Gastrocnemius medialis (tissue), 4 donors: ENCODE data around the gene ZNRF3. TPM values are rescaled to one million over a fixed set of nuclear protein-coding genes. Genes with fewer than 3 reads are reported as not detected.

ENCODE experiments used
- ATAC-seq, 2 donors: fragments of 150-250 bp; one replicate each; pipeline ENCODE4 v1.9.1; 2016
- DNase-seq, 2 donors: peaks; one replicate each; pipeline ENCODE4 v3.0.0-alpha.2; 2019
- H3K27ac ChIP-seq, 4 donors: fragments of 200-600 bp; sonication (generic); 1 replicate in 1 of 4; 2 replicates in 3 of 4; pipeline ENCODE4 v1.5.1; 2016 to 2018; ENCODE audit warnings: mild to moderate bottlenecking in 2 of 4, moderate library complexity in 1 of 4
- H3K27me3 ChIP-seq, 3 donors: fragments of 200-600 bp; sonication (generic) in 2 of 3; 1 replicate in 1 of 3; 2 replicates in 2 of 3; pipeline versions ENCODE4 v1.5.1 to v1.6.0; 2016 to 2019; ENCODE audit warnings: mild to moderate bottlenecking in 1 of 3, moderate library complexity in 1 of 3
- H3K36me3 ChIP-seq, 2 donors: fragments of 200-600 bp; sonication (generic) in 1 of 2; one replicate each; pipeline ENCODE4 v1.5.1; 2017 to 2018
- H3K4me1 ChIP-seq, 2 donors: fragments of 200-600 bp; sonication (generic) in 1 of 2; one replicate each; pipeline ENCODE4 v1.5.1; 2016 to 2017; ENCODE audit warnings: mild to moderate bottlenecking in 2 of 2
- H3K4me3 ChIP-seq, 4 donors: fragments of 200-600 bp; sonication (generic) in 3 of 4; 1 replicate in 1 of 4; 2 replicates in 3 of 4; pipeline ENCODE4 v1.5.1; 2016 to 2019; ENCODE audit warnings: mild to moderate bottlenecking in 2 of 4
- H3K9me3 ChIP-seq, 3 donors: fragments of 200-600 bp; sonication (generic) in 2 of 3; 1 replicate in 1 of 3; 2 replicates in 2 of 3; pipeline ENCODE4 v1.5.1; 2016 to 2019
- POLR2A ChIP-seq, 2 donors: fragments of 450-650 bp; IDR thresholded peaks; one replicate each; pipeline ENCODE4 v1.6.1; 2017; ENCODE audit warnings: antibody characterized with exemption in 2 of 2, mild to moderate bottlenecking in 2 of 2, moderate library complexity in 2 of 2
- in situ Hi-C, 4 donors: fragments of 200-750 bp; cut with MboI; loops; one replicate each; pipeline versions ENCODE4 v1.15.0 to v1.8.0; 2017; ENCODE audit warnings: low sequenced_read_pairs in 4 of 4
- intact Hi-C: fragments of 100-400 bp; cut with DNase I; formaldehyde crosslinking; loops from one replicate; pipeline ENCODE4 v1.15.1; 2023; ENCODE audit warnings: low total_unique reads
- total RNA-seq, 4 donors: library from RNA; depleted of rRNA; stranded (reverse); fragments of >200 nt; gene quantifications; one replicate each; pipeline versions ENCODE4 v1.1.0 to v1.2.3, GENCODE V29; 2016
- TF ChIP-seq, protein P1 (sequence below), 5 experiments: fragments of 450-650 bp in 3 of 5; fragments of 200-600 bp in 2 of 5; sonication (generic) in 2 of 5; IDR thresholded peaks in 4 of 5; conservative IDR thresholded peaks in 1 of 5; 1 replicate in 4 of 5; 2 replicates in 1 of 5; pipeline ENCODE4 v1.5.1; 2016 to 2019; ENCODE audit warnings: antibody characterized with exemption in 5 of 5, mild to moderate bottlenecking in 3 of 5, moderate library complexity in 3 of 5

ZNRF3 gene
- total RNA-seq, 4 donors from 2014 or later, result 7.8 to 19.1 (median 11.1) TPM

GRCh38 chr22:29011240-29012100 is 128.1 kb downstream of the ZNRF3 start:
- DNase-seq (no peak), ATAC-seq (peak in 1 of 2 donors; percentile 65)
- Histone ChIP-seq H3K27me3 (no peaks in the 10 kb centered on the region), H3K4me1 (peaks cover 25 to 40% of the 10 kb centered on the region in 2 donors), H3K36me3 (no peaks in the 10 kb centered on the region), H3K27ac (peak overlapping the region in 2 of 4 donors; percentile 31 to 34), H3K4me3 (no peak overlapping the region), H3K9me3 (no peaks in the 10 kb centered on the region)
- TF ChIP-seq, protein P1, sequence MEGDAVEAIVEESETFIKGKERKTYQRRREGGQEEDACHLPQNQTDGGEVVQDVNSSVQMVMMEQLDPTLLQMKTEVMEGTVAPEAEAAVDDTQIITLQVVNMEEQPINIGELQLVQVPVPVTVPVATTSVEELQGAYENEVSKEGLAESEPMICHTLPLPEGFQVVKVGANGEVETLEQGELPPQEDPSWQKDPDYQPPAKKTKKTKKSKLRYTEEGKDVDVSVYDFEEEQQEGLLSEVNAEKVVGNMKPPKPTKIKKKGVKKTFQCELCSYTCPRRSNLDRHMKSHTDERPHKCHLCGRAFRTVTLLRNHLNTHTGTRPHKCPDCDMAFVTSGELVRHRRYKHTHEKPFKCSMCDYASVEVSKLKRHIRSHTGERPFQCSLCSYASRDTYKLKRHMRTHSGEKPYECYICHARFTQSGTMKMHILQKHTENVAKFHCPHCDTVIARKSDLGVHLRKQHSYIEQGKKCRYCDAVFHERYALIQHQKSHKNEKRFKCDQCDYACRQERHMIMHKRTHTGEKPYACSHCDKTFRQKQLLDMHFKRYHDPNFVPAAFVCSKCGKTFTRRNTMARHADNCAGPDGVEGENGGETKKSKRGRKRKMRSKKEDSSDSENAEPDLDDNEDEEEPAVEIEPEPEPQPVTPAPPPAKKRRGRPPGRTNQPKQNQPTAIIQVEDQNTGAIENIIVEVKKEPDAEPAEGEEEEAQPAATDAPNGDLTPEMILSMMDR (IDR thresholded peaks at IDR 0.05 in 4 of 5, conservative IDR thresholded peaks at IDR 0.05 in 1 of 5), result no peak
- TF ChIP-seq POLR2A (IDR thresholded peaks at IDR 0.05), result no peak
- in situ Hi-C loops, result no loop called here
- intact Hi-C loops, result no loop called here

DNA sequence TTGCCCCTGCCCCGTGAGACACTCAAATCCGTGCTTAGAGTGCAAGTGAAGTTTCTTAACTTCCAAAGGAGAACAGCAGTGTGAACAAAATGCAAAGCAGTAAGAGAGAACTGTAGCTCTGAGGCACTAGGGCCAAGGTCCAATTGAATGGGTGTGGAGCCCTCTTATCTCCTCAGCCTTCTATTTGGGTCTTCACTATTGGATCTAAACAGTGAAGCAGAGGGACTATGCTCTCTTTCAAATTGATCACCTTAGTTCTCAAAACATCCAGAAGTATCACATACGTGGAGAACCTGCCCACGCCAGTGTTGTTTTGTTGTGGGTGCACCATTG is 128.7 kb downstream of the ZNRF3 start:
- peaks cover 25 to 40% of the 10 kb centered on the region in 2 donors for H3K4me1 ChIP-seq
- no peak overlapping the region for H3K4me3 ChIP-seq
- peak overlapping the region in 2 of 4 donors; percentile 31 to 34 for H3K27ac ChIP-seq
- TF ChIP-seq, protein P1 (IDR thresholded peaks at IDR 0.05 in 4 of 5, conservative IDR thresholded peaks at IDR 0.05 in 1 of 5), result no peak
- no peak for TF ChIP-seq POLR2A (IDR thresholded peaks at IDR 0.05)
- H3K36me3 ChIP-seq, result no peaks in the 10 kb centered on the region
- H3K9me3 ChIP-seq, result no peaks in the 10 kb centered on the region
- in situ Hi-C loops (no loop called here), intact Hi-C loops (no loop called here)
- peak; percentile 59 to 73 for ATAC-seq
- no peaks in the 10 kb centered on the region for H3K27me3 ChIP-seq
- no peak for DNase-seq

DNA sequence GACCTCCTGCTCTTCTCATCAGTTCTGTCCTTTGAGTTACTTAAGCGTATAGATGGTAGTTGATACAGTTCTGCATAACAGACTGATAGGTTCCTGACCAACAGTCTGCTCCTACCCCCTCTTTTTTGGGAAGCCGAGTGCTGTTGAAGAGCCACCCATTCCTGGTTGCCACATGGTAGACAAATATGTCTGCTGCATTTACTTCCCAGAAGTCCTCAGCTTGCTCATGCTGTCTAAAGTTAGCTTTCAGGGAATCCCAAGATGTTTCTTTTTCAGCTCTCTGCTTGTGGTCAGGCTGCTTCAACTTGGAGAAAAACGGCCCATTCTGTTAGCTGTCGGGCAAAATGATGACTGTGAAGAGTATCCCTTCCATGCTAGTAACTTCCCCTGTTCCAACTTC is 129.6 kb downstream of the ZNRF3 start:
- Histone ChIP-seq H3K27ac (no peak overlapping the region), H3K9me3 (no peaks in the 10 kb centered on the region), H3K4me3 (no peak overlapping the region), H3K27me3 (no peaks in the 10 kb centered on the region), H3K4me1 (peaks cover 25 to 40% of the 10 kb centered on the region in 2 donors), H3K36me3 (no peaks in the 10 kb centered on the region)
- no peak for DNase-seq
- TF ChIP-seq, protein P1 (IDR thresholded peaks at IDR 0.05 in 4 of 5, conservative IDR thresholded peaks at IDR 0.05 in 1 of 5), result no peak
- TF ChIP-seq POLR2A (IDR thresholded peaks at IDR 0.05), result no peak
- in situ Hi-C loops, result no loop called here
- intact Hi-C loops, result no loop called here
- no peak for ATAC-seq

- Histone ChIP-seq H3K4me3 (no peak overlapping the region), H3K9me3 (no peaks in the 10 kb centered on the region), H3K4me1 (peaks cover 18 to 29% of the 10 kb centered on the region in 2 donors), H3K27me3 (no peaks in the 10 kb centered on the region), H3K27ac (no peak overlapping the region), H3K36me3 (no peaks in the 10 kb centered on the region)
- DNase-seq, result no peak
- no peak for ATAC-seq
- TF ChIP-seq, protein P1 (IDR thresholded peaks at IDR 0.05 in 4 of 5, conservative IDR thresholded peaks at IDR 0.05 in 1 of 5), result no peak
- TF ChIP-seq POLR2A (IDR thresholded peaks at IDR 0.05), result no peak
- in situ Hi-C loops, result no loop called here
- intact Hi-C loops, result no loop called here
These were observed 130.9 kb downstream of the ZNRF3 start for GRCh38 chr22:29014293-29014692.
